Bronchial epithelial cell (primary cell): ENCODE results near the gene CACNA2D1. TPM values are rescaled to one million over a fixed set of nuclear protein-coding genes. Genes with fewer than 3 reads are reported as not detected.
"Not testable (repeated sequence)": the region's sequence is repeated elsewhere in the genome, so short reads cannot be mapped to it uniquely, and the experiment has no call there.

Experiments
- DNase-seq: peaks from one replicate; pipeline ENCODE4 v3.0.0-alpha.2; 2010; ENCODE audit warnings: low read depth
- FAIRE-seq: peaks from 2 replicates; lab custom pipeline; 2011; peaks lifted over from hg19 to GRCh38; lab: Jason Lieb, UNC
- H3K27me3 ChIP-seq: 2 replicates; pipeline ENCODE4 v1.5.1; 2011; ENCODE audit warnings: low read length; ENCODE audit not compliant: control insufficient read depth, insufficient read depth
- H3K36me3 ChIP-seq: 2 replicates; pipeline ENCODE4 v1.5.1; 2011; ENCODE audit warnings: low read length; ENCODE audit not compliant: control insufficient read depth, insufficient read depth
- H3K4me3 ChIP-seq: 2 replicates; pipeline ENCODE4 v1.5.1; 2011; ENCODE audit warnings: mild to moderate bottlenecking, low read depth, low read length, control low read depth
- total RNA-seq: library from RNA; depleted of rRNA; stranded (reverse); fragments of >200 nt; gene quantifications from 2 replicates; pipeline ENCODE4 v1.2.1, GENCODE V29; 2014
- TF ChIP-seq, protein P1 (sequence below): IDR thresholded peaks from 2 replicates; pipeline ENCODE4 v1.5.1; 2011; ENCODE audit warnings: mild to moderate bottlenecking, moderate library complexity, low read length, control low read depth, inconsistent platforms; ENCODE audit not compliant: insufficient read depth, severe bottlenecking

Gene CACNA2D1
- total RNA-seq, 1 donor from 2014 or later, result 1.1 TPM

- TF ChIP-seq, protein P1, sequence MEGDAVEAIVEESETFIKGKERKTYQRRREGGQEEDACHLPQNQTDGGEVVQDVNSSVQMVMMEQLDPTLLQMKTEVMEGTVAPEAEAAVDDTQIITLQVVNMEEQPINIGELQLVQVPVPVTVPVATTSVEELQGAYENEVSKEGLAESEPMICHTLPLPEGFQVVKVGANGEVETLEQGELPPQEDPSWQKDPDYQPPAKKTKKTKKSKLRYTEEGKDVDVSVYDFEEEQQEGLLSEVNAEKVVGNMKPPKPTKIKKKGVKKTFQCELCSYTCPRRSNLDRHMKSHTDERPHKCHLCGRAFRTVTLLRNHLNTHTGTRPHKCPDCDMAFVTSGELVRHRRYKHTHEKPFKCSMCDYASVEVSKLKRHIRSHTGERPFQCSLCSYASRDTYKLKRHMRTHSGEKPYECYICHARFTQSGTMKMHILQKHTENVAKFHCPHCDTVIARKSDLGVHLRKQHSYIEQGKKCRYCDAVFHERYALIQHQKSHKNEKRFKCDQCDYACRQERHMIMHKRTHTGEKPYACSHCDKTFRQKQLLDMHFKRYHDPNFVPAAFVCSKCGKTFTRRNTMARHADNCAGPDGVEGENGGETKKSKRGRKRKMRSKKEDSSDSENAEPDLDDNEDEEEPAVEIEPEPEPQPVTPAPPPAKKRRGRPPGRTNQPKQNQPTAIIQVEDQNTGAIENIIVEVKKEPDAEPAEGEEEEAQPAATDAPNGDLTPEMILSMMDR, result no peak
- H3K36me3 ChIP-seq, result no peaks in the 10 kb centered on the region
- no peaks in the 10 kb centered on the region for H3K27me3 ChIP-seq
- no peak for DNase-seq
- no peak for FAIRE-seq
- no peak overlapping the region for H3K4me3 ChIP-seq
These were observed 423.8 kb downstream of the CACNA2D1 start for GRCh38 chr7:82019551-82020475.

GRCh38 chr7:82018226-82018625 is 425.4 kb downstream of the CACNA2D1 start:
- no peak for FAIRE-seq
- H3K27me3 ChIP-seq, result no peaks in the 10 kb centered on the region
- no peak for DNase-seq
- H3K4me3 ChIP-seq, result no peak overlapping the region
- TF ChIP-seq, protein P1, result no peak
- no peaks in the 10 kb centered on the region for H3K36me3 ChIP-seq

DNA sequence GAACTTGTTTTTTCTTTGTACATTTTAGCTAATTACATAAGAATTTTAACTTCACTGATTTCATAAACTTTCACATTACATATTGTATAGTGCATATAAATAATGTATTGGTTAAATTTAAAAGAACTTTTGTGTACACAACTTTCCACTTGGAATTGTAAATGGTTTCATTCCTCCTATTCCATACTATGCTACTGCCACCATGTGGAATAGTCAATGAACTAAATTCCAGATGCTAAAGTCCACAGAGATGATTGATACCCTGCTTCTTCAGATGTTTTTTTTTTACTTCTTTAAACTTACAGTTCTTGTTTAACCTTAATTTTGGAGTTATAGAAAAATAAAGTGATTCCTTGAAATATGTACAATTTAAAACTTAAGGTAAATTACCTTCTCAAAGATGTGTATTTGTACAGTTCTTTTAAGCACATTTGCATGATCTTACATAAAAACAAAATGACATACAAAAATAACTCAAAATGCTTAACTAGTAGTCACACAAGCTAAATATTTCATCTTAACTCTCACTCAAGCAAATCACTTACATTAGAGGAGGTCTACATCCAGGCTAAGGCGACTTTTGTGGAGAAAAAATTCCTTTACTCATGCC is 426.1 kb downstream of the CACNA2D1 start:
- FAIRE-seq, result no peak
- TF ChIP-seq, protein P1, result peak; percentile 16
- H3K27me3 ChIP-seq, result no peaks in the 10 kb centered on the region
- H3K36me3 ChIP-seq, result no peaks in the 10 kb centered on the region
- no peak overlapping the region for H3K4me3 ChIP-seq
- DNase-seq, result peak; percentile 41

- FAIRE-seq (no peak), DNase-seq (peak; percentile 72)
- TF ChIP-seq, protein P1, result no peak
- H3K4me3 ChIP-seq, result no peak overlapping the region
- no peaks in the 10 kb centered on the region for H3K36me3 ChIP-seq
- H3K27me3 ChIP-seq, result no peaks in the 10 kb centered on the region
These were observed 427.8 kb downstream of the CACNA2D1 start for GRCh38 chr7:82015751-82016150.

DNA sequence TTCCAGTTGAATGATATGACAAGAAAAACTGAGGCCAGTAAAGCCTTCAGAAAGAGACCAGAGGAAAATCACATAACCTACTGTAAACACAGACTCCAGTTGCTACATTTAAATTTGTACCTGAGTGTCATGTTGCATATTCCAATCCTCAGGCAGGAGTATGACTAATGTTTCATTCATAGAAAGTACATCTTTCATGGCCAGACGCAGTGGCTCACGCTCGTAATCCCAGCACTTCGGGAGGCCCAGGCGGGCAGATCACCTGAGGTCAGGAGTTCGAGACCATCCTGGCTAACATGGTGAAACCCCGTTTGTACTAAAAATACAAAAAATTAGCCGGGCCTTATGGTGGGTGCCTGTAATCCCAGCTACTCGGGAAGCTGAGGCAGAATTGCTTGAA is 429.0 kb downstream of the CACNA2D1 start:
- H3K27me3 ChIP-seq, H3K4me3 ChIP-seq, FAIRE-seq, H3K36me3 ChIP-seq: not testable (repeated sequence)
- DNase-seq, result peak; percentile 61

- no peak overlapping the region for H3K4me3 ChIP-seq
- TF ChIP-seq, protein P1, result no peak
- FAIRE-seq (no peak), DNase-seq (no peak)
- H3K36me3 ChIP-seq, result no peaks in the 10 kb centered on the region
- no peaks in the 10 kb centered on the region for H3K27me3 ChIP-seq
These were observed 431.1 kb downstream of the CACNA2D1 start for GRCh38 chr7:82012453-82012852.
